T-helper 17 cell (primary cell): ENCODE results near the gene YBEY. TPM values are rescaled to one million over a fixed set of nuclear protein-coding genes. Genes with fewer than 3 reads are reported as not detected.
A peak's percentile ranks its signal among the peaks of the same experiment; 100 is the strongest.
"Not testable (repeated sequence)": the region's sequence is repeated elsewhere in the genome, so short reads cannot be mapped to it uniquely, and the experiment has no call there.

Experiments used
- ATAC-seq: fragments of 150-1000 bp; cut with Tn5 transposase; 2 replicates; pipeline ENCODE4 v1.10.0; 2021; ENCODE audit warnings: mild to moderate bottlenecking, moderate library complexity
- DNase-seq, 3 donors: peaks; one replicate each; pipeline versions ENCODE4 v3.0.0 to v3.0.0-alpha.2; 2020 to 2021
- H3K9me3 ChIP-seq: one replicate; pipeline ENCODE4 v1.7.0; 2013; ENCODE audit warnings: low read length, mild to moderate bottlenecking; ENCODE audit not compliant: control insufficient read depth, poor library complexity, severe bottlenecking
- H3K27ac Mint-ChIP-seq: one replicate; pipeline ENCODE4 v1.8.0; 2022; ENCODE audit warnings: mild to moderate bottlenecking, moderate library complexity, mixed read lengths
- H3K27me3 Mint-ChIP-seq: one replicate; pipeline ENCODE4 v1.8.0; 2022; ENCODE audit warnings: mixed read lengths
- H3K36me3 Mint-ChIP-seq: one replicate; pipeline ENCODE4 v1.8.0; 2022; ENCODE audit warnings: low read depth, mixed read lengths
- H3K4me1 Mint-ChIP-seq: one replicate; pipeline ENCODE4 v1.8.0; 2022; ENCODE audit warnings: mild to moderate bottlenecking, mixed read lengths
- H3K4me3 Mint-ChIP-seq: one replicate; pipeline ENCODE4 v1.8.0; 2022; ENCODE audit warnings: mild to moderate bottlenecking, moderate library complexity, mixed read lengths
- total RNA-seq, 4 donors: library from RNA in 2 of 4; stranded (reverse) in 2 of 4; gene quantifications; one replicate each; pipeline ENCODE4 v1.2.3 and lab custom pipeline; 2022 to 2026

Gene YBEY
- 10 to 100 TPM in 1 of 2 donors, 1 to 10 TPM in 1; 5.2 to 11.2 TPM for total RNA-seq
- 7.0 to 15.1 reads per million in 2 donors for total RNA-seq (lab: John Stamatoyannopoulos, UW)

- Mint-ChIP-seq H3K27ac (peak within 1 kb of the TSS; percentile 98), H3K36me3 (peaks cover 6% of the 10 kb centered on the region), H3K4me1 (peaks cover 38% of the 10 kb centered on the region), H3K27me3 (no peaks in the 10 kb centered on the region), H3K4me3 (peak within 1 kb of the TSS; percentile 100)
- DNase-seq (peak; percentile 71 to 76 (median 74)), ATAC-seq (peak; percentile 89)
- H3K9me3 ChIP-seq = no peaks in the 10 kb centered on the region
Observed at GRCh38 chr21:46285761-46286647, at the start of gene YBEY. YBEY (plus strand) TSS chr21:46286342; CDS start chr21:46286914, 572 bp downstream.

- H3K36me3 Mint-ChIP-seq = peaks cover 26% of the 10 kb centered on the region
Observed at GRCh38 chr21:46237474-46237873, 48.7 kb upstream of the YBEY start.

GRCh38 chr21:46239817-46240325, 46.3 kb upstream of the YBEY start:
- no peaks in the 10 kb centered on the region for H3K27me3 Mint-ChIP-seq
- DNase-seq = no peak
- peak overlapping the region; percentile 43 for H3K27ac Mint-ChIP-seq
- H3K9me3 ChIP-seq = no peaks in the 10 kb centered on the region
- peaks cover 16% of the 10 kb centered on the region for H3K36me3 Mint-ChIP-seq
- H3K4me1 Mint-ChIP-seq = peaks cover 14% of the 10 kb centered on the region
- ATAC-seq = no peak
- H3K4me3 Mint-ChIP-seq = no peak overlapping the region

More at GRCh38 chr21:46237474-46237873, 48.7 kb upstream of the YBEY start:
- DNase-seq (no peak), ATAC-seq (no peak)
- H3K27me3 Mint-ChIP-seq = no peaks in the 10 kb centered on the region
- peaks cover 23% of the 10 kb centered on the region for H3K4me1 Mint-ChIP-seq
- H3K9me3 ChIP-seq = no peaks in the 10 kb centered on the region
- no peak overlapping the region for H3K4me3 Mint-ChIP-seq
- no peak overlapping the region for H3K27ac Mint-ChIP-seq

- Mint-ChIP-seq H3K36me3 (peaks cover 17% of the 10 kb centered on the region), H3K4me1 (peaks cover 16% of the 10 kb centered on the region)
- H3K4me3 Mint-ChIP-seq, ATAC-seq, DNase-seq, H3K27me3 Mint-ChIP-seq, H3K27ac Mint-ChIP-seq, H3K9me3 ChIP-seq: not testable (repeated sequence)
Observed at GRCh38 chr21:46241577-46241976, 44.6 kb upstream of the YBEY start.

GRCh38 chr21:46243325-46243724, 42.8 kb upstream of the YBEY start:
- Mint-ChIP-seq H3K27me3 (no peaks in the 10 kb centered on the region), H3K36me3 (peaks cover 19% of the 10 kb centered on the region), H3K27ac (no peak overlapping the region), H3K4me1 (peaks cover 16% of the 10 kb centered on the region), H3K4me3 (no peak overlapping the region)
- no peak for DNase-seq
- H3K9me3 ChIP-seq = no peaks in the 10 kb centered on the region
- ATAC-seq = no peak

- Mint-ChIP-seq H3K4me3 (no peak overlapping the region), H3K36me3 (peaks cover 15% of the 10 kb centered on the region), H3K27ac (no peak overlapping the region), H3K4me1 (peaks cover 20% of the 10 kb centered on the region), H3K27me3 (no peaks in the 10 kb centered on the region)
- no peak for ATAC-seq
- H3K9me3 ChIP-seq = no peaks in the 10 kb centered on the region
- DNase-seq = no peak
Observed at GRCh38 chr21:46243960-46244361, 42.2 kb upstream of the YBEY start.

- H3K36me3 Mint-ChIP-seq = peaks cover 12% of the 10 kb centered on the region
Observed at GRCh38 chr21:46244602-46245001, 41.5 kb upstream of the YBEY start.

GRCh38 chr21:46245213-46245915, 40.8 kb upstream of the YBEY start:
- Mint-ChIP-seq H3K4me1 (peaks cover 19% of the 10 kb centered on the region), H3K27ac (no peak overlapping the region), H3K4me3 (no peak overlapping the region), H3K27me3 (no peaks in the 10 kb centered on the region), H3K36me3 (peaks cover 11% of the 10 kb centered on the region)
- ATAC-seq (no peak), DNase-seq (no peak)
- no peaks in the 10 kb centered on the region for H3K9me3 ChIP-seq

More at GRCh38 chr21:46244602-46245001, 41.5 kb upstream of the YBEY start:
- no peak overlapping the region for H3K4me3 Mint-ChIP-seq
- DNase-seq = no peak
- H3K9me3 ChIP-seq = no peaks in the 10 kb centered on the region
- no peak for ATAC-seq
- H3K27me3 Mint-ChIP-seq = no peaks in the 10 kb centered on the region
- H3K27ac Mint-ChIP-seq = no peak overlapping the region
- H3K4me1 Mint-ChIP-seq = peaks cover 18% of the 10 kb centered on the region

GRCh38 chr21:46246345-46246744, 39.8 kb upstream of the YBEY start:
- Mint-ChIP-seq H3K27ac (no peak overlapping the region), H3K27me3 (no peaks in the 10 kb centered on the region), H3K4me3 (no peak overlapping the region), H3K4me1 (peaks cover 22% of the 10 kb centered on the region), H3K36me3 (peaks cover 7% of the 10 kb centered on the region)
- no peaks in the 10 kb centered on the region for H3K9me3 ChIP-seq
- no peak for DNase-seq
- no peak for ATAC-seq

- DNase-seq (no peak), ATAC-seq (no peak)
- Mint-ChIP-seq H3K4me1 (peaks cover 22% of the 10 kb centered on the region), H3K27ac (peak overlapping the region; percentile 29), H3K27me3 (no peaks in the 10 kb centered on the region), H3K36me3 (peaks cover 7% of the 10 kb centered on the region), H3K4me3 (no peak overlapping the region)
- no peaks in the 10 kb centered on the region for H3K9me3 ChIP-seq
Observed at GRCh38 chr21:46247699-46248421, 38.3 kb upstream of the YBEY start.

GRCh38 chr21:46248422-46248782, 37.7 kb upstream of the YBEY start:
- ATAC-seq (no peak), DNase-seq (no peak)
- H3K36me3 Mint-ChIP-seq = peaks cover 6% of the 10 kb centered on the region
- peaks cover 19% of the 10 kb centered on the region for H3K4me1 Mint-ChIP-seq
- H3K4me3 Mint-ChIP-seq = no peak overlapping the region
- peak overlapping the region; percentile 29 for H3K27ac Mint-ChIP-seq
- no peaks in the 10 kb centered on the region for H3K27me3 Mint-ChIP-seq
- no peaks in the 10 kb centered on the region for H3K9me3 ChIP-seq

GRCh38 chr21:46248827-46249226, 37.3 kb upstream of the YBEY start:
- H3K27ac Mint-ChIP-seq = no peak overlapping the region
- H3K4me3 Mint-ChIP-seq = no peak overlapping the region
- no peak for DNase-seq
- ATAC-seq = no peak
- no peaks in the 10 kb centered on the region for H3K27me3 Mint-ChIP-seq
- peaks cover 22% of the 10 kb centered on the region for H3K4me1 Mint-ChIP-seq
- peaks cover 6% of the 10 kb centered on the region for H3K36me3 Mint-ChIP-seq
- no peaks in the 10 kb centered on the region for H3K9me3 ChIP-seq
